HG03354 (cell line): ENCODE data around the gene LMBRD1.

Experiments used
- ATAC-seq: cut with Tn5 transposase; IDR thresholded peaks from one replicate; pipeline ENCODE4 v1.9.1; 2021; ENCODE audit warnings: mild to moderate bottlenecking; ENCODE audit not compliant: unreplicated experiment, poor library complexity, severe bottlenecking

The LMBRD1 gene

GRCh38 chr6:69664551-69664950 lies 132.3 kb downstream of the LMBRD1 start:
- no peak for ATAC-seq

DNA sequence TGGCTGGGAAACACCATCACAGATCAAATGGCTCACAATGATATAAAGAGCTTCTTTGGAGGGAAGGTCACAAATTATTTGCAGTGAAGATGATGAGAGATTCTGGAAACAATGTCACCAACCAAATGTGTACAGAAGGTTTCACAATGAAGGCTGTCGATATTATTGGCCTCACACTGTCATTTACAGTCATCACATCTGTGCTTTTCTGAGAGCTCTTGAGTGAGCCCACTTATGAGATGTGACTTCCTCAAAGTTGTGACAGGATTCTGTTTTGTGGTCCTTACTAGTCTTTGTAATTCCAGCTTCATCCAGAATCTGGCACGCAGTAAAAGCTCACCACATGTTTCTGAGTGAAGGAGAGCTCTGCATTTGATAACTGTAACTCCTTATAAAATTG lies 133.6 kb downstream of the LMBRD1 start:
- no peak for ATAC-seq

DNA sequence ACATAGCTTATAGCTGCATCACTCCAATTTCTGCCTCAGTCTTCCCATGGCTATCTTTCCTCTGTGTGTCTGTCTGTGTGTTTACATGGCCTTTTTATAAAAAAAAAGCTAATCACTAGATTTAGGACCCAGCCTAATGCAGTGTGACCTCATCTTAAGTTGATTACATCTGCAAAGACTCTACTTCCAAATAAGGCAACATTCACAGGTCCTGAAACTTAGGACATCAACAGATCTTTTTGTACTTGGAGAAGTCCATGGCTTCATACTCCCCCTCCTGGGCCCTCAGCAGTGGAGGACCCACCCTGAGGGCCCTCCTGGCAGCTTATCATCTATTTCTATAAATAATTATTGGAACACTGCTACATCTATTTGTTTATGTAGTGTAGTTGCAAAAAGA lies 146.1 kb downstream of the LMBRD1 start:
- no peak for ATAC-seq

- ATAC-seq = no peak
These were observed 149.1 kb downstream of the LMBRD1 start for GRCh38 chr6:69647726-69648125.

DNA sequence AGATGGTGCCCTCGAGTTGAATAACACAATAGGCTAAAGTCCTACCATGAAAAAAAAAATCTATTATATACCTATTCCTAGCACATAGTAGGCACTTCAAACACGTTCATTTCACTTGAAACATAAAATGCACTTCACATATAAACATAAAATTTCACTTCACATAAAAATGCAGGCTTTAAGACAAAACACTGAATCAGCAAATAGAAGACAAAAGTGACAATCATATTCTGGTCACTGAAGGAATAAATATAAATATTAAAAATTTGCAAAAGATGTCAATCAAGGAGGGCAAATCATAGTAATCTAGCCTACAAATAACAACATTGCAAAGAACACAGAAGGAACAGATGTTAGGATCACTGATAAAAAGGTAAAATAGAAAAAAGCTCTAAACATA lies 153.1 kb downstream of the LMBRD1 start:
- no peak for ATAC-seq

DNA sequence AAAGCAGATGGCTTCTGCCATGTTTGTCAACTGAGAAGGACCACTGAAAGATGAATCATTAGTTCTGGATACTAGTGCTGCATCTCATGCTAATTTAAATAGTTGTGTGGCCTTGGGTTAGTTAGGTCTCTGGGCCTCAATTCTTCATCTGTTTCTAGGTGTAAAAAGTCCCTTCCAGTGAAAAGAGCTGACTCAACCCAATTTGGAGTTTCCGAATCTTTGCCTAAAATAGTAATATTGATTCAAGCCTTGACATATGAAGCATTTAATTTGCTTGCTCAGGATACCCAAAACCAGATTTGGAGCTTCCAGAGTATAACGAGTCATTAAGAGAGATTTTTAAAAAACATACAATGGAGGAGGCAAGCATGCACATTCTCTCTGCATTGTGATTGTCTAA lies 163.9 kb downstream of the LMBRD1 start:
- no peak for ATAC-seq

DNA sequence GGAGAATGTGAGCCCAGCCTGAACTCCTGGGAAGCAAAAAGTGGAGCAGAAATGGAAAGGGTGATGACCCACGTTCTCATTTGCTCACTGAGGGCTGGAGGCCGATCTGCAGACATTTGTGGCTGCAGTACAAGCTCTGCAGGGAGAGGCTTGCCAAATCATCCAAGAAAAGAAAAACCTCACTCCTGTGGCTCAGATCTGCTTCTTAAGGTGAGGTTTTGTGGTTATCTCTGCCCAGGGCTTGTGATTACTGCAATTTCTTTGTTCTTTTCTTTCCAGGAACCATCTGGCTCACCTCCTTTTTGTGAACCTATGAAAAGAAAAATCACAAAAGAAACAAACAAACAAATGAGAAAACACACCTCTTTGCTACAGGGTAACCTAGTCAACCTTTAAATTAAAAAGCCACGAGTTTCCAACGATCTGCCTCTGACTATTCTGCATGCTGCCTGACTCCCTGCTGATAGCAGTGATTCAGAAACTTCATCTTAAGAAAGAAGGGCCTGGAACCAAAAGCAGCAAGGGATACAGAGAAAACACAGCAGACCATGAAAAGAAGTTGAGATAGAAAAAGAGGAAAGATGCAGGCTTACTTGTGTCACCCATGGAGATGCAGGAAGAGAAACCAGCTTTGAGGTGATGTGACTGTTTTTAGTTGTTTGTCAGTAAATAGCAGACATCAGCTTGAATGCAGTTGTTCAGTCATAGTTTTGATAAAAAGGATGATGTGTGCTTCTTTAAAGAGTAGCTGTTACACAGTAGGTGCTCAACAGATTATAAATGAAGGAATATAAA lies 165.1 kb downstream of the LMBRD1 start:
- no peak for ATAC-seq

- ATAC-seq = no peak
These were observed 166.0 kb downstream of the LMBRD1 start for GRCh38 chr6:69630767-69631166.

GRCh38 chr6:69627625-69628024 lies 169.2 kb downstream of the LMBRD1 start:
- ATAC-seq = no peak

DNA sequence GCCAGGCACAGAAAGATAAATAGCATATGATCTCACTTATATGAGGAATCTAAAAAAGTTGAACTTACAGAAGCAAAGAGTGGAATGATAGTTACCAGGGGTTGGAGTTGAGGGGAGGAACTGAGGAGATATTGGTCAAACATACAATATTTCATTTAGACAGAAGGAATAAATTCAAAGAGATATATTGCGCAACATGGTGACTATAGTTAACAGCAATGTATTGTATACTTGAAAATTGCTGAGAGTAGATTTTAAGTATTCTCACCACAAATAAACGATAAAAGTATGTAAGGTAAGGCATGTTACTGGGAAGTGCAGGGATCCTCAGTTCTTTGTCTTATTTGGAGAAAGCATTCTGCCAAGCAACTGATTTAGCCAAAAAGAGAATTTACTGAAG lies 171.9 kb downstream of the LMBRD1 start:
- no peak for ATAC-seq
